Stomach (tissue), 4 donors: ENCODE data around the gene PTPN14.

Experiments
- POLR2A ChIP-seq, 4 donors: fragments of 450-650 bp; IDR thresholded peaks; one replicate each; pipeline ENCODE4 v1.6.1; 2016; ENCODE audit warnings: antibody characterized with exemption in 4 of 4, control low read depth in 2 of 4, mild to moderate bottlenecking in 1 of 4, moderate library complexity in 1 of 4
- POLR2AphosphoS5 ChIP-seq, 3 donors: sonication (generic); formaldehyde crosslinking; IDR thresholded peaks; one replicate each; pipeline ENCODE4 v1.6.1; 2016; ENCODE audit warnings: antibody characterized with exemption in 3 of 3
- TF ChIP-seq, protein P1 (sequence below), 7 experiments: fragments of 450-650 bp in 4 of 7; fragments of 200-600 bp in 3 of 7; sonication (generic) in 3 of 7; IDR thresholded peaks; one replicate each; pipeline ENCODE4 v1.5.1; 2016 to 2019; ENCODE audit warnings: antibody characterized with exemption in 7 of 7, control low read depth in 2 of 7, mild to moderate bottlenecking in 1 of 7

- TF ChIP-seq, protein P1, sequence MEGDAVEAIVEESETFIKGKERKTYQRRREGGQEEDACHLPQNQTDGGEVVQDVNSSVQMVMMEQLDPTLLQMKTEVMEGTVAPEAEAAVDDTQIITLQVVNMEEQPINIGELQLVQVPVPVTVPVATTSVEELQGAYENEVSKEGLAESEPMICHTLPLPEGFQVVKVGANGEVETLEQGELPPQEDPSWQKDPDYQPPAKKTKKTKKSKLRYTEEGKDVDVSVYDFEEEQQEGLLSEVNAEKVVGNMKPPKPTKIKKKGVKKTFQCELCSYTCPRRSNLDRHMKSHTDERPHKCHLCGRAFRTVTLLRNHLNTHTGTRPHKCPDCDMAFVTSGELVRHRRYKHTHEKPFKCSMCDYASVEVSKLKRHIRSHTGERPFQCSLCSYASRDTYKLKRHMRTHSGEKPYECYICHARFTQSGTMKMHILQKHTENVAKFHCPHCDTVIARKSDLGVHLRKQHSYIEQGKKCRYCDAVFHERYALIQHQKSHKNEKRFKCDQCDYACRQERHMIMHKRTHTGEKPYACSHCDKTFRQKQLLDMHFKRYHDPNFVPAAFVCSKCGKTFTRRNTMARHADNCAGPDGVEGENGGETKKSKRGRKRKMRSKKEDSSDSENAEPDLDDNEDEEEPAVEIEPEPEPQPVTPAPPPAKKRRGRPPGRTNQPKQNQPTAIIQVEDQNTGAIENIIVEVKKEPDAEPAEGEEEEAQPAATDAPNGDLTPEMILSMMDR (IDR thresholded peaks at IDR 0.05), result no peak
- TF ChIP-seq POLR2A (IDR thresholded peaks at IDR 0.05), result no peak
- no peak for TF ChIP-seq POLR2AphosphoS5 (IDR thresholded peaks at IDR 0.05)
Observed at GRCh38 chr1:214337015-214337414, 214.4 kb downstream of the PTPN14 start.
